HG02852 (cell line): Measurements from ENCODE around the gene PIGP.
"Not testable (repeated sequence)": the region's sequence is repeated elsewhere in the genome, so short reads cannot be mapped to it uniquely, and the experiment has no call there.

Experiments used
- ATAC-seq: cut with Tn5 transposase; IDR thresholded peaks from one replicate; pipeline ENCODE4 v1.9.1; 2021; ENCODE audit warnings: mild to moderate bottlenecking, moderate library complexity; ENCODE audit not compliant: unreplicated experiment

Gene PIGP

DNA sequence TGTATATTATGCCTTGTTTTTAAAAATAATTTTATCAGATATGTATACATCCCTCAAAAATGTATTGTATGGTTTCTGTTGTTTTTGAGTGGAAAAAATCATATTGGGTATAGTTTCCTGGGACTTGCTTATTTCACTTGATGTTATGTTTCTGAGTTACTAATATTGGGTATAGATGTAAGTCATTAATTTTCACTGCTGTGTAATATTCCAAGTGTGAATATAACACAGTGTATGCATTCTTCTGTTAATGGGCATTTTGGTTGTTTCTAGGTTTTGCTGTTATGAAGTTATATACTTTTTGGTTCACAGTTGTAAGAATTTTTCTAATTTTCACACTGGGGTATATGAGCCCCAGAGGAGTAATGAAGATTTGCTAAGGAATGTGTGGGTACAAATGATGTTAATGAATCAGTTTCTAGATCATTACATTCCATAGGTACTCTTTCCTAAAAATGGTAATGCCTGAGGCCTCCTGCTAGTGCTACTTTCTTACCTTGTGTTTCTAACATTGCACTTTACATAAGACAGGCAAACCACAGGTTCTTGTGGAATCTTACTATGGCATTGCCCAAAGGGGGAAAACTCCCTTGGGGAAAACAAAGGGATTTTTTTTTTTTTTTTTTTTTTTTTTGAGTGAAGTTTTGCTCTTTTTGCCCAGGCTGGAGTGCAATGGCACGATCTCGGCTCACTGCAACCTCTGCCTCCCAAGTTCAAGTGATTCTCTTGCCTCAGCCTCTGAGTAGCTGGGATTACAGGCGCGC, 3.4 kb upstream of the PIGP start:
- no peak for ATAC-seq

DNA sequence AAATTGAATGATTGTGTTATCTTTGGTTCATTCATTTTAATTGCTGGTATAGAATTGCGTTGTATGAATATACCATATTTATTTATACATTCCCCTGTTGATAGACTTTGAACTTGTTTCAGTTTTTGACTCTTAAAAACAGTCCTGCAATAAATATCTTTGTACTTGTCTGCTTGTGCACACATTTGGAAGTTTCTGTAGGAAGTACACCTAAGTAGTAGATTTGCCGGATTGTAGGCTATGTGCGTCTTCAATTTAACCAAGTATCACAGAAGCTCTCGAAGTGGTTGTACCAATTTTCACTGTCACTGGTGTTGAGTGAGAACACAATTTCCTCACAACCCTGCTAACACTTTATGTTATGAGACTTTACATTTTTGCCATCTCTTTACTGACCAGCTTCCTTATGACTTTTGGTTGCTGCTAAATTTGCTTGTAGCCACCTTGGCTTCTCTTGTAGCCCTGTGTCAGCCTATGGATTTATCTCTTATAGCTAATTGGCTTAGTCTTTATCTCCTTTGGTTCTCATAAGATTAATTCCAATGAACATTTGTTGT, 2.4 kb upstream of the PIGP start:
- ATAC-seq, result no peak

DNA sequence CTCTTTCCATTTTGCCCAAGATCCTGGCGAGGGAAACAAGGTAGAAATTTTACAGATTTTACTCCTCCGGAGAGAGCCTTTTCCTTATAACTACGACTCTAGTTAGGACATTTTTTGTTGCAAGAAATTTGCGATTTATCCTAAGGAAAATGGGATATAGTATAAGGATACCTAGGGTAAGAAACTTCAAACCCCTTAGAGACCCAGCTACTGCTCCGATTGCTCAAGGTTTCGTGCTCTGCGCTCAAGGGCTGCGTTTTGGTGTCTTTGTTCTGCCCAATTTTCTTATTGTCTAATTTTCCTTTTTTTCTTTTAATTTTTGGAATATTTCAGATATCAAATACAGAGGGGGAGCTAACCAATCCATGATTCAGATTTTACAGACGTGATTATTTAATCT, 1.7 kb upstream of the PIGP start:
- ATAC-seq, result no peak

DNA sequence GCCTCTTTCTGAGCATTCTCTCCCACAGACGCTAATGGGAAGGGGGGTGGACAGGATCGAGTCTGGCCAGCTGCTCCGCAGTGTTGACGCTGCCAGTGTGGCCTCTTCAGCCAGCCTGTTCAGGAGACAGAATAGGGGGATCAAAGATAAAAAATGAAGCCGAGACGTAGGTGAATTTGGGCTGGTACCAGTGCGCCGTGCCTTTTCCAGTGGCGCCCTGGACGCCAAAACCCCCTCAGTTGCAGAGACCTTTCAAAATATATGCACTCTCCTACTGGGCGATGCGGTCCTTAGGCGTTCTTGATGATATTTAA, 1.3 kb upstream of the PIGP start:
- peak; percentile 4 for ATAC-seq

DNA sequence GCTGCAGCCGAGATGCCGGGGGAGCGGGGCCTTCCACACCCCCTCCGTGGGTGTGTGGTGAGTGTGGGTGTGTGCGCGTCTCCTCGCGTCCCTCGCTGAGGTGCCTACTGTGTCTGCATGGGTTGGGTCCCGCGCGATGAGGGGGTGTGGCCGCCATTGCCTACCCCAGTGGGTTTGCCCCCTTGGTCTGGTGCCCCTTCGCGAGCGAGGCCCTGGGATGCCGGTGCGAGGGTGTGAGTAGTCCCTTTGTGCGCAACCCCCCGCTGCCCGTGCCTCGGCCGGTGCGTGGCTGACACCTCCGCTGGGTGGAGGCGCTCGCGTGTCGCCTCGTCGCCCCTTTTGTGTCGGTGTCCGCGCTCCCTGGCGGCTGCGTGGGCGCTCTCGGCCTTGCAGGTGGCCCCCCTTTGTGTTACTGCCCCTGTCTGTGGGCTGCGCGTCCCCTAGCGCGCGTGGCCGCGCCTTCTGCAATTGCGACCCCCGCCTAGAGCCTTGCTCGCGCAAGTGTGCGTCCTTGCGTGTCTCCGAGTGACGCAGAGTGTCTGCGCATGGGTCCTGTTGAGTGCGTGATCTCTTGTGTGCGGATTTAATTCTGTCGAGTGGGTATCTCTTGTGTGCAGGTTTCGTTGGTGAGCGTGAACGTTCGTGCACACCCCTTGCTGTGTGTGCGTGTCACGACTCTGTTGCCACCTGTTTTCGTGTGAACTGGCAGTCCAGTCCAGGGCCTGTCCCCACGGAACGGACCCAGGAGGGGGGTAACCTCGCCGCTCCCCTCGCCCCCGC, 736 bp upstream of the PIGP start:
- ATAC-seq, result peak; percentile 35

DNA sequence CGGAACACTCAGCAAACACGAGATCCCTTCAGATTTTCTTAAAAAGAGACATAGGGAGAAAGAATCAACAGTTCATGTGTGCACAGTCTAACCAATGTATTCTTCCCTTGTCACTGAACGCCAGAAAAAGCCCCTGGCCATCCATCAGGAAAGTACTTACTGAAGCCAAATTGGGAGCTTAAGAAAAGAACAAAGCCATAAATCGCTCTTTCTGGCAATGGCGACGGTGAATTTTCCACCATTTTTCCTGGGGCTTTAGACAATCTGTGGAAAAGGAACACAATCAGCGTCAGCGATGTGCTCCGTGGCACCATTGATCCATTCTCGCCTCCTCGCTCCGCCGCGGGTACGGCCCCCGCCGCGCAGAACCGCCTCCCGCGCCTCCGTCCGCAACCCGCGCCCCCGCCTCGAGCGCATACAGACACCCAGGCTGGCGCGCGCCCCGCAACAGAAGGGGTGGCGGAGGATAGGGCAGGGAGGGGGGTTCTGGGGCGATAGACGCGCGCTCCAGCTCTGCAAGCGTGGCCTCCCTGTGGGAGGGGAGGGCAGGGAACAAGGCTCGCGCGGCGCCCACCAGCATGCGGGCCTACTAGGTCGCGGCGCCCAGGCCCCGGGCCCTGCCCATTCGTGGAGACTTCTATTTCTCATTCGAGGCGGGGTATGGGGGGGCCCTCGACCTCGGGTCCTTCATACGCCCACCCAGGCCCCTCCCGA, 440 bp downstream of the PIGP start:
- peak; percentile 40 for ATAC-seq

DNA sequence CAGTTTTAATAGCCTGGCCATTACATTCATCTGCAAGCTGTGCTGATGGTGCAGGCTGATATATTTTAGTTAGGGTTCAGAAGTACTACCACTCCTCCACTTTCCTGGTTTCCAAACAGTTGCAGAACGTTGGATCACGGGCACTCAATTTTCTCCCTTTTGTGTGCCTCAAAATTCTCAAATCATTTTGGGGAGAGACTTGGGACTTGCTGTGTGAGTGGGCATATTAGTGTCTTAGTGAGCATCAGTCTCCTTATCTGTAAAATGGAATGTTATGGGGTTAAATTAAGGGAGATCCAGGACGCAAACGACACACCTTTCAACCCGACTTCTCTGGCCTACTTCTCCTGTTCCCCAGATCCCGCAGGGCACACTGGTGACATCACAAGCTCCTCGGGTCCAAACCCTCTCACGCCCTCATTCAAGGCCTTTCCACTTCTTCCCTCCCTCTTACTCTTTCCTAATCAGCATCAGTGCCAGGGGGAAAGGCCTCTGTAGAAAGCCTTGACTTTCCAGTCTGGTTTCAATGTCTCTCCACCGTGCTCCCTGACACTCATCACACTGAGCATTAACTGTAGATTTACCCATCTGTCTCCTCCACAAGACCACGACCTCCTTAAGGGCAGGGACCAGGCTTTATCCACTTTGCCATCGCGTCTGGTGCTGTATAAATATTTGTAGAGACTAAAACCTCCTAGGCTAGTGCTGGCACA, 1.2 kb downstream of the PIGP start:
- ATAC-seq, result no peak

DNA sequence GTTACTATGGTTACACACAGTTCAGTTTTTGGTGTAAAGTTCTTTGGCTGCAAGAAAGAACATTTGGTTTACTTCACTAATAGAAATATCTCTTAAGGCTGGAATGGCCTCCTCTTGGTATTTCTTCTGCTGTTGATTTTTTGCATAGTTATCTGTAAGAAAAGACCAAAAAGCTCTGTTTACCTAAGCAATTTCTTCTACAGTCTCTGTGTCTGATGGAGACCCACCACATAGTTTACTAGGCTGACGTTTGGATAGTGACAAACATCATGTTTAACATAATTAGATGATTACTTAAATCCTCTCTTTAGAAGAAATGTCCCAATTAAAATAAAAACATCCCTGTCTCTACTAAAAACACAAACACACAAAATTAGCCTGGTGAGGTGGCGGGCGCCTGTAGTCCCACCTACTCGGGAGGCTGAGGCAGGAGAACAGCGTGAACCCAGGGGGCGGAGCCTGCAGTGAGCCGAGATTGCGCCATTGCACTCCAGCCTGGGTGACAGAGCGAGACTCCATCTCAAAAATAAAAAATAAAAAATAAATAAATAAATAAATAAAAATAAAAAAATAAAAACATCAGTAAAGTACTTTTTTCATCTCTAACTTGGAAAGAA, 7.2 kb downstream of the PIGP start:
- no peak for ATAC-seq

DNA sequence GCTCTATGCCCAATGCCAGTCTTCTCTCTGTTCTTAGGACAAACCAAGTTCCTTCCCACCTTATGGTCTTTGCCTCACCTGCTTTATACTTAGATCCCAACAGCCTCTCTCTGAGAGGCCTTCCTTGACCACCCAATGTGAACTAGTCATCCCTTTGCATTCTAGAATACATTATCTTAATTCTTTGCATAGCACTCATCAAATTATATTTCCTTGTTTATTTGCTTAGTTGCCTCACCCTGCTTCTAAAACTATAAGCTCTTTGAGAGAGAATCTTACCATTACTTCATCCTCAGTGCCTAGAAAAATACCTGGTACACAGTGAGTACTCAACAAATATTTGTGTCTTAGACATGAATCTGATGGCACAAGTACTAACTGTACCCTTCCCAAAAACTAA, 8.0 kb downstream of the PIGP start:
- no peak for ATAC-seq

DNA sequence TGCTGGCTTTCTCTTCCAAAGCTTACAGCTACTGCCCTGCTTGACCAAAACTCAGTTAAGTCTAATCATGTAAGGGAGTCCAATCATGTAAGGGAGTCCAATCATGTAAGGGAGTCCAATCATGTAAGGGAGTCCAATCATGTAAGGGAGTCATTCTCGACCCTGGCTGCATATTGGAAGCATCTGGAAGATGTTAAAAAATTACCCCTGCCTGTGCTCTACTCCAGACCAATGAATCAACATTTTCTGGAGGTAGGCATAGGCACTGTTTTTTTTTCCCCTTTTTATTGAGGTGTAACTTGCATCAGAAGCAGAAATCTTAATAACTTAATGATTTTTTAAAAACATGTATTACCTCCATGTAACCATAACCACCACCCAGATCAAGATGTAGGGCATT, 9.4 kb downstream of the PIGP start:
- no peak for ATAC-seq

DNA sequence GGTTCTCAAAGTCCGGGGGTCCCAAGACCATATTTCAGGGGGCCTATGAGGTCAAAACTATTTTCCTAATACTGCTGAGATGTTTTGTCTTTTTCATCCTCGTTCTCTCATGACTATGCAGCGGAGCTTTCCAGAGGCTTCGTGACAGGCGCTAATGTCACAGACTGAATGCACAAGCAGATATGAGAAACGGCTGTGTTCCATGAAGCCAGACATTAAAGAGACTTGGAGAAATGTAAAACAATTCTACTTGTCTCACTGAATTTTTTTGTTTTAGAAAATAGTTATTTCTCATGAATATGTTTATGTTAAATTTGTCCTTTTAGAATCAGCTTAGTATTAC, 10.3 kb downstream of the PIGP start:
- no peak for ATAC-seq

DNA sequence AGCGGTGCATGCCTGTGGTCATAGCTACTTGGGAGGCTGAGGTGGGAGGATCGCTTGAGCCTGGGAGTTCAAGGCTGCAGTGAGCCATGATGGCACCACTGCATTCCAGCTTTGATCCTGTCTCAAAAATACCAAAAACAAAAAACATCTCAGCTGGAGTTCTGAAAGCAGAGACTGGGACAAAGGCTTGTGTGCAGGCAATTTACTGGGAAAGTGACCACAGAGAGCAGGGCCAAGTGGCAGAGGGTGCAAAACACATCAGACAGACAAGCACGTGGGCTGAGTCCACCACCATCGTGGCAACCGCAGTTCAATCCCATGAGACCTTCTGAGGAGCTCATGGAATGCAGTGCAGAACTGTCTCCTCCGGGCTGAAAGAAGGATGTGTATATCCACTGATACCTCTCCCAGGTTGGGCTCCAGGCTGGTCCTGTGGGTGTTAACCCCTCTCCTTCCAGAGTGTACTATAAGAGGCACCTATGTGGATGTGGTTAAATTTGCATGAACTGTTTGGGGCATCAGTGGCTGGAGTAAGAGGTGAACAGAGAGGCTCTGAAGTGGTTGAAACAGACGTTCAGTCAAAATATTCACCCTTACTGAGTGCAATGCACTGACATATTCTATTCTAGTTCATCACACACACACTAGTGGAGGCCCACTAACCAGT, 10.8 kb downstream of the PIGP start:
- ATAC-seq, result no peak

DNA sequence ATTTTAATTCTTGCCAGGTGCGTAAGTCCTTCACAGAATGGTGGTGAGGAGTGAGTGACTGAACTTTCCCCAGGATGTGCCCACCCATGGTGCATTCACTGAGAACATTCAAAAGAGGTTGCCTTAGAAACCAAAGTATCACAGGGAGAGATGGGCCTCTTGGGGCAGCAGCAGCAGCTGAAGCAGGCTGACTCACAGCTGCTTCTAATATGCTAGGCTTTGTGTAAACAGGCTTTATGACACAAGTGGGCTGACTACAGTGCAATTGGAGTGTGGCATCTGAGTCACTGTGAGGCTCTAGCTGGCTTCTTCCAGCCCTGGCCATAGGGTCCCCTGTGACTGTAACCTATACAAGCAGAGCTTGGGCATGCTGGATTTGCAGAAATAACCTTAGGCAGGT, 12.6 kb downstream of the PIGP start:
- no peak for ATAC-seq

DNA sequence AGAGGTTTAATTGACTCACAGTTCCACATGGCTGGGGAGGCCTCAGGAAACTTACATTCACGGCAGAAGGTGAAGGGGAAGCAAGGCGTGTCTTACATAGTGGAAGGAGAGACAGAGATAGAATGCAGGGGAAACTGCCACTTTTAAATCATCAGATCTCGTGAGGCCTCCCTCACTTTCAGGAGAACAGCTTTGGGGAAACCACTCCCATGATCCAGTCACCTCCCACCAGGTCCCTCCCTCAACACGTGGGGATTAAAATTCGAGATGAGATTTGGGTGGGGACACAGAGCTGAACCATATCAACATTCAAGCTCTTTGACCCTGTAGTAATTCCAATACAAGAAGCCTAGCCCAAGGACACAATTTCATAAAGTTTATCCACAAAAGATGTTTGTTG, 13.7 kb downstream of the PIGP start:
- no peak for ATAC-seq

DNA sequence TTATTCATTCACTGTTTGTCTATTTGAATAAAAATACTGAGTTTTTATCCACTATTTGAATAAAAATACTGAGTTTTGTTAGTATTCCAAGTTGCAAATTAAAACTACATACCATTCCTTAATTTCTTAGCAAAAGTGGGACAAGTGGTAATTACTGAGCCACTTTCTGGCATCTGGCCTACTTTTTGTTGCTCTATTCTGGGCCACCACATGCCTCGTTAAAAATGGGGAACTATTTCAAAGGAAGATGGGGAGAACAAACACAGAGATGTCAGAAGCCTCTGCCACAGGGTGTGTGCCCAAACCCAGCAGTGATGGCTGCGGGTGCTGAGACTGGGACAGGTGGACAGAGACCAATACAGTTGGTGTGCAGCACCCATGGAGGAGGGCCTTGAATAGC, 14.6 kb downstream of the PIGP start:
- ATAC-seq, result no peak

DNA sequence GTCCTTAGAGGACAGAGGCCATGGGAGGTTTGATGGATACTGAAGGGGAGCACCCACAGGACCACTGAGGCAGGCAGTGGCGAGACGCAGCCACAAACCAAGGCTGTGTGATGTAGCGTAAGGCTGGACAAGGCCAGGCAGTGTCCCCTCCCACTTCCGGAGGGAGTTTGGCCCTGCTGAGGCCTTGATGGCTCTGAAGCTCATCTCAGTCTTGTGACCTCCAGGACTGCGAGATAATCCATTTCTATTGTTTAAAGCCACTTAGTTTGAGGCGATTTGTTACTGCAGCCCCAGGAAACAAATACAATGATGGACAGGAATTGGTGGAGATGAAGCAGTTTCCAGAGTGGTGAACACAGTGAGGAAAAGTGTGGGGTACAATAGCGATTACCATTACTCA, 15.3 kb downstream of the PIGP start:
- ATAC-seq, result no peak

DNA sequence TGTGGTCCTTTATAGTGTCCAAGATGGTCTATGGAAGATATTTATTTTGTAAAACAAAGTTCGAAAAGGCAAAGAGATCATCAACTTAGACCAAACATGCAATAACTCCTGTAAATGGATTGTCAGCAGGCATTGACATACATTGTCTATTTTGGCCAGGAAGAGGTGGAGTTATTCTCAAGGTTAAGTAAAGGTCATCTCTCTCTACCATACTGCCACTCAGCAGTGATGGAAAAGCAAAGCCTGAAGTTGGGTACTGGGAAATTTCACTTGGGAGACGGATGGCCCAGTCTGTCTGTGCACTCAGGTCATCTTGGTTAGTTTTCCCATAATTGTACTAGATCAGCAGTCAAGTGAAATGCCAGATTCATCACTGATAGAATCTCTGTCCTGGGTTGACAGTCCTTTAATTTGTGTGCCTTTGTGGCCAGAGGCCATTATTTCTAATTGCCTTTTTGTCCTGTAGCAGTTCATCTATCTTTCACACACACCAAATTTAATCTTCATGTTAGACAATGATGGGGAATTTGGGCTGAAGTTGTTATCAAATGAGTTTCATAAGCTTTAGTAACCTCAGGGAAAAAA, 17.5 kb downstream of the PIGP start:
- ATAC-seq, result no peak

DNA sequence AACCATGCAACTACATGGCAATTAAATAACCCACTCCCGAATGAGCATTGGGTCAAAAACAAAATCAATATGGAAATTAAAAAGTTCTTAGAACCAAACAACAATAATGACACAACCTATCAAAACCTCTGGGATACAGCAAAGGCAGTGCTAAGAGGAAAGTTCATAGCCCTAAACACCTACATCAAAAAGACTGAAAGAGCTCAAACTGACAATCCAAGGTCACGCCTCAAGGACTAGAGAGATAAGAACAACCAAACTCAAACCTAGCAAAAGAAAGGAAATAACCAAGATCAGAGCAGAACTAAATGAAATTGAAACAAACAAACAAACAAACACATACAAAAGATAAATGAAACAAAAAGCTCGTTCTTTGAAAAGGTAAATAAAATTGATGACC, 23.1 kb downstream of the PIGP start:
- not testable (repeated sequence) for ATAC-seq

DNA sequence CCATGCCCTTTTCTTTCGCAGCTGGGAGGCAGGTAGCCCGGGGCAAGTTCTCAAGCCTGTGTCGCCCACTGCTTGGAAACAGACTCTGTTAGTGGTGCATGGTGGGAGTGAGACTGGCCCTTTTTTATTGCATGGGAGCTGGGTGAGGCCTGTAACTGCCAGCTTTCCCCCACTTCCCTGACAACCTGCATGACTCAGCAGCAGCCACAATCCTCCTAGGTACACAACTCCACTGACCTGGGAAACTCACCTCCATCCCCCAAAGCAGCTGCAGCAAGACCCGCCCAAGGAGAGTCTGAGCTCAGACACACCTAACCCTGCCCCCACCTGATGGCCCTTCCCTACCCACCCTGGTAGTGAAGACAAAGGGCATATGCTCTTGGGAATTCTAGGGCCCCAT, 25.8 kb downstream of the PIGP start:
- no peak for ATAC-seq

DNA sequence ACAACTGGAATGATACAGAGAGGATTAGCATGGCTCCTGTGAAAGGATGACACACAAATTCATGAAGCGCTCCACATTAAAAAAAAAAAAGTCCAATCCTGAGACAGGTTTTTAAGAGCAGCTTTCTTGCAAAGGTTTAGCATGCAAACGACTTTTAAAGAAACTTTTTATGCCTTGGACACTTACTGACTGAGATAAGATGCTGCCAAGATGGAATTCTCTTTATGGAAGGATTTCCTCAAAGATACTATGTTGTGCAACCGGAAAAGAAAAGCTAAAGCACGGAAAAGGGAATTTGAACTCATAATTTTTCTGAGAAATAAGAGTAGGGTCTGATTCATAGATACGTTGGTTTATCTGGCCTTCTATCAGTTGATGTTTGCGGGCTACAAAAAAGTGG, 27.3 kb downstream of the PIGP start:
- ATAC-seq, result no peak
